ENCODE data around the gene GPR179.

GRCh38 chr17:38329284-38329683, 14.5 kb downstream of the GPR179 start:
- TF ChIP-seq, protein P1, sequence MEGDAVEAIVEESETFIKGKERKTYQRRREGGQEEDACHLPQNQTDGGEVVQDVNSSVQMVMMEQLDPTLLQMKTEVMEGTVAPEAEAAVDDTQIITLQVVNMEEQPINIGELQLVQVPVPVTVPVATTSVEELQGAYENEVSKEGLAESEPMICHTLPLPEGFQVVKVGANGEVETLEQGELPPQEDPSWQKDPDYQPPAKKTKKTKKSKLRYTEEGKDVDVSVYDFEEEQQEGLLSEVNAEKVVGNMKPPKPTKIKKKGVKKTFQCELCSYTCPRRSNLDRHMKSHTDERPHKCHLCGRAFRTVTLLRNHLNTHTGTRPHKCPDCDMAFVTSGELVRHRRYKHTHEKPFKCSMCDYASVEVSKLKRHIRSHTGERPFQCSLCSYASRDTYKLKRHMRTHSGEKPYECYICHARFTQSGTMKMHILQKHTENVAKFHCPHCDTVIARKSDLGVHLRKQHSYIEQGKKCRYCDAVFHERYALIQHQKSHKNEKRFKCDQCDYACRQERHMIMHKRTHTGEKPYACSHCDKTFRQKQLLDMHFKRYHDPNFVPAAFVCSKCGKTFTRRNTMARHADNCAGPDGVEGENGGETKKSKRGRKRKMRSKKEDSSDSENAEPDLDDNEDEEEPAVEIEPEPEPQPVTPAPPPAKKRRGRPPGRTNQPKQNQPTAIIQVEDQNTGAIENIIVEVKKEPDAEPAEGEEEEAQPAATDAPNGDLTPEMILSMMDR (IDR thresholded peaks at IDR 0.05) = no peak
- no peak for TF ChIP-seq POLR2A (IDR thresholded peaks at IDR 0.05)
